Right ventricle myocardium inferior (tissue), 1 donor: Measurements from ENCODE around the gene PDGFB. TPM values are rescaled to one million over a fixed set of nuclear protein-coding genes. Genes with fewer than 3 reads are reported as not detected.
A peak's percentile ranks its signal among the peaks of the same experiment; 100 is the strongest.

Experiments
- ATAC-seq: fragments of 200-7000 bp; cut with Tn5 transposase; one replicate; pipeline ENCODE4 v1.9.1; 2020; ENCODE audit warnings: mild to moderate bottlenecking, moderate library complexity
- DNase-seq: peaks from one replicate; pipeline ENCODE4 v3.0.0; 2021; ENCODE audit errors: missing footprints
- intact Hi-C: fragments of 100-400 bp; cut with DNase I; formaldehyde crosslinking; loops from one replicate; pipeline ENCODE4 v1.11.0; 2022
- total RNA-seq: library from RNA; stranded (reverse); fragmentation: NEBNext Ultra II Directional; extraction: Animal tissue kit (Norgen Biotek cat#: 25700); gene quantifications from one replicate; pipeline ENCODE4 v1.2.1, GENCODE V29; 2021
- donor health status: DM: no; HTN: yes; CAD: no; lungs with severe emphysema.

The PDGFB gene
- total RNA-seq, 1 donor from 2014 or later: 19.7 TPM

DNA sequence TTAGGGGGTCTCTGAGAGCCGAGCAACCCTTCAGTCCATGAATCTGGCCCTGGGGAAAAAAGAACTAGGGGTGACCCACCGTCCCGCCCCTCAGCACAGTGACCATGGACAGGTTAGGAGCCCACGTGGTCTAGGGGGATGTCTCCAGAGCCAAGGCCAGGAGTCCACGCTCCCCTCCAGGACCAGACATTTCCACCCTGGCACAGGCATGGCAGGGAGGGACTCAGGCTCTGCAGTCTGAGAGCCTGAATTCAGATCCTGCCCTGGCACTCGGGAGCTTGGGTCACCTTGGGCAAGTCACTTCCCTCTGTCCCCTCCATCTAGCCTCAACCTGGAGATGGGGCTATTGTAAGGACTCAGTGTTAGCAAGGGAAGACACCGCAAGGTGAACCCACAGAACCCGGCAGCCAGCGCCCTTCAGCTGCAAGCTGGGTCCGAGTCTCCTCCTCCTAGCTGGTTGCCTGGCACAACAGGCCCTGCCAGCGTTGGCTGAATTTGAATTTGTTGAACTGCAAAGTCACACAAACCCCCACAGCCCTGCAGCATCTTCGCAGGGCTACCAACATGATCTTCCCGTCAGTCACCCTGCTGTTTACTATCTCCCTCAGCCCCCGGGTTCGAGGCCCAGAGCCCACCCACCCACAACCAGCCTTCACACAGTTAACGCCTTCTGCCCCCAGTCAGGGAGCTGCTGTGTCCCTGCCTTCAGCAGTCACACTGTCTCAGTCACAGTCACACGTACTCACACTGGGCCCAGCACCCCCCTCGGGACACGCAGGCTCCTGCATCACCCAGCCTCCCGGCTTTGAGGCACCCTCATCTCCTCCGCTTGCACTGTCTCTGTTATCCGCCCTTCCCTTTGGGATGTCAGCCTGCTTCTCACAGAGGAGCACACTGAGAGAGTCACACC lies 603 bp upstream of the PDGFB start:
- intact Hi-C loops: no loop called here
- ATAC-seq: no peak
- no peak for DNase-seq

DNA sequence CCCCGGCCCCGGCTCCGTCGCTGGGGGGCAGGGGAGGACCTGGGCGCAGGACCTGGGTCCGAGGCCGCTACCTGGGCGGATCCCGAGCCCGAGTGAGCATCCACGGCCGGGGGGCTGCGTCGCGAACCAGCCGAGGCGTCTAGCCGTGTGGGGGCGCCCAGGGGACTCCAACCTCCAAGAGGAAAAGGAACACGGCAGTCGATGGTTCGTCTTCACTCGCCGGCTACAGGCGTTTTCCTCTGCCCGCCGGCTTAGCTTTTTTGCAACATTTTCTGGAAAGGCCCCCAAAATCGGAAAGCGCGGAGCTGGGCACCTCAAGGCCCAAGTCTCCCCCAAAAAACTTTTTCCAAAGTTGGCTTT lies 666 bp downstream of the PDGFB start:
- ATAC-seq (no peak), DNase-seq (no peak)
- intact Hi-C loops: loop anchor here (5.0 kb wide), 1 partner anchor 48 kb away; no protein-coding TSS in a partner anchor

DNA sequence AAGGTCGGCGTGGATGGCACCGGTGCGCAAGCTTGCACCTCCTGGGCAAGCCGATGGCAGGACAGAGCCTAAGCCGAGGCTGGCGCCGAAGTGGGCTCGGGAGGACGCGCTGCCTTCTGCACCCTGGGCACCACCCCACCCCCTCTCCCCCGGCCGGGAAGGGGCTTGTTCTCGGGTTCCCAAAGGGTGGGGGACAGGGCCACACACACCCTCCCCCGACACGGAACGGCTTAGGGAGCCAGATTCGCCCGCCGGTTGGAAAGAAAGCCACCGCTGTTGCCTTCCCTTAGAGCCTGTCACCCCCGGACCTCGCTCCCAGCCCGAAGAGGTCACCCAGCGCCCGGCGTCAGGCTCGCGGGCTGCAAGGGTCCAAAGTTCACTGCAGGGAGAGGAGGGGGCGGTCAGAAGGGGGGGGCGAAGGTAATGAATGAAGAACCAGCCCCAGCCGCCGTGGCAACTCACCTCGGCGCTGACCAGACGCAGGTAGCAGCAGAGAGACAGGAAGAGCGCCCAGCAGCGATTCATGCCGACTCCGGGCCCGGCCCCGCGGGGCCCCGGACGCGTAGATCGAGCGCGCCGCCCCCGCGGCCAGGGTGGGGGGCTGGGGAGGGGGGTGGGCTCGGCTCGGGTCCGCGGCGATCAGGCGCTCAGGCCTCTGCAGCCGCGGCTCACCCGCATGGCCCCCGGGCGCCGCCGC lies 1.2 kb downstream of the PDGFB start:
- DNase-seq (no peak), ATAC-seq (no peak)
- intact Hi-C loops: loop anchor here (5.0 kb wide), 1 partner anchor 49 kb away; no protein-coding TSS in a partner anchor

DNA sequence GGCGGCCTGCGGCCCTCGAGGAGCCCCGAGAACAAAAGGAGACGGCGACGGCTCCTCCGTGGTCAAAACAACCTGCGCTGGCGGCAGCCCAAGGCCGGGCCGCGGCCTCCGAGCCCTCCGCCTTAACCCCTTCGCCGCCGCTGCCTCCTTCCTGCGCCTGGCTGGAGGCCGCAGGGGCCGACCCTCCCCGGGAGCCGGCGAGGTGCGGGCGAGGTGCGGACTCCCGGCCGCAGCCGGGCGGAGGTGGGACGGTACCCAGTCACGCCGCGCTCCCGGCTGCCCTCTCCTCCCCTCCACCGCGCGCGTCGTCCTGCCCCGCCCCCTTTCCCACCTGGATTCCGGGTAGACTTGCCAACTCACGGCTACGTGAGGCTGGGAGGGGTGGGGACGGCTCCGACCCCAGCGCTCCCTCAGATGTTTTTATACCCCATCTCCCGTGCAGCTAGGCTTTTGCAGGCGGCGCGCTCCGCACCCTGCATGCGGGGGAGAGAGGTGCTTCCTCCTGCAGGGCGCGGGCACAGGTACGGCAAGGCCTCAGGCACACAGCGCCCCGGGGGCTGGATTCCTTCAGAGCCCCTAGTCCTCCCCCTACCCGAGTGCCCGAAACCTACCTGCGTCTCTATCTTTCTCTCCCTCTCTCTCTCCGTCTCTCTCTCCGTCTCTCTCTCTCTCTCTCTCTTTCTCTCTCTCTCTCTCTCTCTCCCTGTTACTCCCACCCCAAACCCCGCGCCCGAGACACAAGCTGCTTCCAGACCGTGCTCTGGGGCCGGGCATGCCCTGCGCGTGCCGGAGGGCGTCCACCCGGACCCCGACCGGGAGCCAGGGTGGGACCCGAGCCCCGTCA lies 2.0 kb downstream of the PDGFB start:
- intact Hi-C loops: loop anchor here (5.0 kb wide), 1 partner anchor 49 kb away; no protein-coding TSS in a partner anchor
- no peak for ATAC-seq
- DNase-seq: no peak

DNA sequence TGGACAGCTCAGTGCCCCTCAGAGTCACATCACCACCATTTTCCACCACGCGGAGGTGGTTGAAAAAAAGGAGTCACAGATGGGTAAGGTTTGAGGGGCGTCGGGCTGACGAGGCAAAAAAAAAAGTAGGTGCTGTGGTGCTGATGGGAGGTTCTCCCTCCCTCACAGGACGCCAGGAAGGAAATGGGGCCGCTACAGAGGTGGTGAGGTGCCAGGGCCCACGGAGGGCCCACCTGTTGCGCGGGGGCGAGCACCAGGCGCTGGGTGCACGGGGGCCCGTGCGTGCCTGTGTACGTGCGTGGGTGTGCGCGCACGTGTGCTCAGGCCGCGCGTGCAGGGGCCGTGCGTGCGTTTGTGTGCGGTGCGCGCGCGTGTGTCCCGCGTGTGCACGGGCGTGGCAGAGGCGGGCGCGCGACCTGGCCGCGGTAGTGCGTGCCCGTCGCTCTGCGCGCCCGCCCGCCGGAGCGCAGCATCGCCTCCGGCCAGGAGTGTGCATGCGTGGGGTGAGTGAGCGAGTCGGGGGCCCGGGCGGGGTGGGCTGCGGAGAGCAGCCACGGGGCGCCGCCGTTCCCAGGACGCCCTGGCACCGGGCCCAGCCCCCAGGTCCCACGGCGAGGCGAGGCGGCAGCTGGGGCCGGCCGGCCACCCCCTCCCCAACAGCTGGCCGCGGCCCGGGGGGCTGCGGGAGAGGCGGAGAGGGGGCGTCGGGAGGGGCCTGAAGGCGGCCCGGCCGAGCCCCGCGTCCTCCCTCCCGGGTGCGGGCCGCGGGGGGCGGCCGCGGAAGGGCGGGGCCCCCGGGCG lies 2.8 kb downstream of the PDGFB start:
- intact Hi-C loops: loop anchor here (5.0 kb wide), 1 partner anchor 50 kb away; no protein-coding TSS in a partner anchor
- DNase-seq (no peak), ATAC-seq (no peak)

DNA sequence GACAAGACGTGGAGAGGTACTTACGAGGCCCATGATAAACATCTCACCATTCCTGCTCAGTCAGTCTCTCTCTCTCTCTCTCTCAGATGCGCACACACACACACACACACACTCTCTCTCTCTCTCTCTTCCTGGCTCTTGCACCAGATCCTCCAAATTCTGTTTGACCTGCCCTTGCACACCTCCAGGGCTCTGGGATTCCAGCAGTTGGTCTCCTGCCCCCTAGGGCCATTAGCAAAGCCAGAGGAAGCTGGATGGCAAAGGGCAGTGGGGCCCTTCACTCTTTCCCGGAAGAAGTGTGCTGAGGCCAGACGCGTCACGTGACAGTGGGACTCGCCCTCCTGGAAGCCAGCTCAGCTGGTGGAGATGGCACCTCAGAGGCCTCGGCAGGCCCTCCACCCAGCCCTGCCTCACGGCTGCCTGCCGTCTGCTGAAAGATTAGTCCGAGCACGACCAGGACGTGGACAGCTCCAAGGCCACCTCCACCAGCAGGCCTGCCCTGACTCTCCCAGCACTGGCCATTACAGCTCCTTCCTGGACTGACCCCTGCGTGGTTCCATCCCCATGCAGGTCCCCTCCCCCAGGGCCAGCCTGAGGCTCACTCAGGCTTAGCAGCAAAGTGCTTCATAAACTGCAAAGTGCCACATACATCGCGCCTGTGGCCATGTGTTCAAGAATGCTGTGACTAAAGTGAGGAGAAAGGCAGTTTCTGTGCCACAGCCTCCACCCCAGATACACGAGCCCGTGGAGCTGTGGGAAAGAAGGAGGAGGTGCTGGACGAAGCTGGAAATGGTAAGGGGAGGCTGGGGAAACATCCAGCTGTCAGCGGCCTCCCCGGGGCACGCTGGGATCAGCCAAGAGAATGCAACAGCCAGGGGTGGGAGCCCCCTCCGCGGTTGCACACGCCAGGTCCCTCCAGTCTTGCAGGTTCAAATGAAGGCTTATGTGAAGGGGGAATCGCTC lies 3.7 kb downstream of the PDGFB start:
- DNase-seq: no peak
- no peak for ATAC-seq
- intact Hi-C loops: loop anchor here (5.0 kb wide), 1 partner anchor 51 kb away; no protein-coding TSS in a partner anchor

DNA sequence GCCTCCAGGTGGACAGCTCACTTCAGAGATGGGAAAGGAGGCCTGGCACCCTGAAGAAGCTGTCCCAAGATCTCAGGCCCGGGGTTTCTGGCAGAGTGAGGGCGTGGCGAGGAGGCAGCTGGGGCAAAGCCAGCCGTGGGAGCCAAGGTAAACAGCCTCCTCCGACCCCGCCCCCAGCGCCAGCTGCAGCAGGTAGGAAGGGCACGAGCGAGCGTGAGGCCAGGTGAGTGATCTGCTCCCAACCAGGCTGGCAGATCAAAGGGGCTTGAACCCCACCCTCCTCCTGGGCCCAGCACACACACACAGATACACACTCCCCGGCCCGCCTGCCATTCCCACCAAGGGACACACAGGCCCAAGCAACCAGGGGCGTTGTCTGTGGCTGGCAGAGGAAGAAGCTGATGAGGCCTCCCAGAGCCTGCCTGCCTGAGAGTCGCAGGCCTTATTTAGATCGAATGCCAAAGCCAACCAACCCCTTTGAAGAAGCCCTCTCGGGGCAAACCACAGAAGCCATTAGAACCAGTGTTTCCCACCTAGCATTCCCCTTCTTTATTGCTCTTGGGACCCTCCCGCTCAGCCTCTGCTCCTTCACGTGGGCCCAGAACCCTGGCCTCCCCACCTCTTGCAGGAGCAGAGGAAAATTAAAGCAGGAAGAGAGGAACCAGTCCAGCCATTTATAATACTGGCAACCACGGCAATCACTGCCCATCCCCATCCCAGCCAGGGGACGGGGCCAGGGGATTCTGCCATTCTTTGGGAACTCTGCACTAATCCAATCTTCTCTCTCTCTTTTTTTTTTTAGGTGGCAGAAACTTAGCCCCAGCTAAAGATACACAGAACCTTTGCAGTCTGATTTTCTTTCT lies 5.0 kb downstream of the PDGFB start:
- DNase-seq: no peak
- intact Hi-C loops: loop anchor here (5.0 kb wide), 1 partner anchor 53 kb away; no protein-coding TSS in a partner anchor
- ATAC-seq: no peak

DNA sequence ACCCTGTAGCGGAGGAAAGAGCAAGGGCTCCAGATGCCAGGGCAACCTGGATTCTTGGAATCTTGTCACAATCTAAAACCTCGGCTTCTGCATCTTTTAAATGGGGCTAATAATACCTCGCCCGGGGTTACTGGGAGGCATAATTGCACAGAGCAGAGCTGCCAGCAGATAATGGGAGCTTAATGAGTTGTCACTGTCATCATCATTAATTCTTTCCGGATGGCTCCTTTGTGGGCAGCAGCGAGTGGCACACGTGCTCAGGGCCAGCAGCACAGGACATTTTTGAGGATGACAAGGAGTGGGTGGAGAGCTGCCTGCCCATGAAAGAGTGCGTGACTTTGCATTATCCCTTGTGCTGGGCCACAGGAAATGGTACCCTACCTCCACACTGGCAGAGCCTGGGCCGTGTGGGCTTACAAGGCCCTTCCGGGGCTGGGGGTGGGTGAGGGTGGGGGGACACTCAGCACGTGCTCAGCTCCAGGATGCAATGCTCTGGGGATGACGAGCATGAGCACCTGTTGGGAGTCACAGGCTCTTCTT lies 5.7 kb downstream of the PDGFB start:
- ATAC-seq (no peak), DNase-seq (no peak)
- intact Hi-C loops: no loop called here

DNA sequence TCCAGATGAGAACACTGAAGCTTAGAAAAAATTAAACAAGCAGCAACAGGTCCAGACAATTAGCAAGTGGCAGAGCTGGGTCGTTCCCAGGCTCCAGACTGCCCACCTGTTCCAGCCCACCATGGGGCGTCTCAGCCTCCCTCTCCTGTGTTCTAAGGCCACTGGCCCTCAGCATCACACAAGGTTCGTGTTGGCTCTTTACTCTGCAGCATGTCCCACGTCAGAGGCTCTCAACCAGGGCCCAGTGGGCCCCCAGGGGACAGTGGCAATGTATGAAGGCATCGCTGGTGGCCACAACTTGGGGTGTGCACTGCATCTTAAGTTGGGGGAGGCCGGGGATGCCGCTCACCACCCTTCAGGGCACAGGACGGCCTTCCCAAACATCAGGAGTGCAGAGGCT lies 6.2 kb downstream of the PDGFB start:
- intact Hi-C loops: no loop called here
- ATAC-seq (no peak), DNase-seq (no peak)

DNA sequence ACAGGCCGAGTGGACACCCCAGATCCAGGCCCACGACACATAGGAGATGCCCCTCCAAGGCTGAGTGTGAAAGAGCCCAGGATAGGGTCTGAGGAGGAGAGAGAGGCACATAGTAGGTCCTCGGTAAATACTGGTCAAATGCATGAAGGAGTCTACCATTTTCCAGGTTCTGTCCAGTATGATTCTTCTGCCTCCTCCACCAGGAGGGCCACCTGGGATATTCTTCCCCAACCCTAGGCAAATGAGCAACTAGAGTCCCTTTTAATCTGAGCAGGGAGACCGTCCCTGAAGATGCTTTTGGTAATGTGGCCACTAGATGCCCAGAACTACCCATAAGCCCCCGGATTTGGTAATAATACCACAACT lies 6.7 kb downstream of the PDGFB start:
- intact Hi-C loops: no loop called here
- DNase-seq (no peak), ATAC-seq (no peak)

DNA sequence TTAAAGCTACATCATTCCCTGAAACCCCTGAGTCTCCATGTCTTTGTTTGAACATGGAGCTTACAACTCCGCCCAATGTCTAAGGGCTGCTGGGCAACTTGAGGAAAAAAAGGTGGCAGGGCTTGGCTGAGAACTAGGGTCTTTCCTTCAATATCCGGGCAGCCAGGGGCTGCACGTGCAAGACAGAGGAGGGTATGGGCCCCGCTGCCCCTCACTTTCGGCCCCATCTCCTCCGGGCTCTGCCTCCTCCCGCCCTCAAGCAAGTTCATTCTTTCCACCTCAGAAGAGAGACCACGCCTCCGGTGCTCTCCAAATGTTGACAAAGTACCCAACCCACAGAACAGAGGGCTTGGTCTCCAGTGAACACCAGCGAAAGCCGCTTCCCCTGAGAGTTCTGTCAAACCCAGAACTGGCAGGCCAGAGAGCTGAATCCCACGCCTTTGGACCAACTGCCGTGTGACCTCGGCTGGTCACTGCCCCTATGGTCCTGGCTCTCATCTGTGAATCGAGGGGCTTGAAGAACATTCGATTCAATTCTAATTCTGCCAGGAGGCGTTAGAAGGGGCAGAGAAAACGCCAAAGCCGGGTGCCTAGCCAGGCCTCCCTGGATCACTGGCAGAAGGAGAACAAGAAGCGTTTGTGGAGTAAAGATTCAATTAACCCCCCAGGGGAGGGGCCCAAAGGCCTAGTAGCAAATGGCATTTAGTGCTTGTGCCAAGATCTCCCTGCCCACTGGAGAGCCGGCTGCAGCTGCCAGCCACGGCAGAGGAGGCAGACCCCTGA lies 7.3 kb downstream of the PDGFB start:
- DNase-seq (no peak), ATAC-seq (no peak)
- intact Hi-C loops: no loop called here

DNA sequence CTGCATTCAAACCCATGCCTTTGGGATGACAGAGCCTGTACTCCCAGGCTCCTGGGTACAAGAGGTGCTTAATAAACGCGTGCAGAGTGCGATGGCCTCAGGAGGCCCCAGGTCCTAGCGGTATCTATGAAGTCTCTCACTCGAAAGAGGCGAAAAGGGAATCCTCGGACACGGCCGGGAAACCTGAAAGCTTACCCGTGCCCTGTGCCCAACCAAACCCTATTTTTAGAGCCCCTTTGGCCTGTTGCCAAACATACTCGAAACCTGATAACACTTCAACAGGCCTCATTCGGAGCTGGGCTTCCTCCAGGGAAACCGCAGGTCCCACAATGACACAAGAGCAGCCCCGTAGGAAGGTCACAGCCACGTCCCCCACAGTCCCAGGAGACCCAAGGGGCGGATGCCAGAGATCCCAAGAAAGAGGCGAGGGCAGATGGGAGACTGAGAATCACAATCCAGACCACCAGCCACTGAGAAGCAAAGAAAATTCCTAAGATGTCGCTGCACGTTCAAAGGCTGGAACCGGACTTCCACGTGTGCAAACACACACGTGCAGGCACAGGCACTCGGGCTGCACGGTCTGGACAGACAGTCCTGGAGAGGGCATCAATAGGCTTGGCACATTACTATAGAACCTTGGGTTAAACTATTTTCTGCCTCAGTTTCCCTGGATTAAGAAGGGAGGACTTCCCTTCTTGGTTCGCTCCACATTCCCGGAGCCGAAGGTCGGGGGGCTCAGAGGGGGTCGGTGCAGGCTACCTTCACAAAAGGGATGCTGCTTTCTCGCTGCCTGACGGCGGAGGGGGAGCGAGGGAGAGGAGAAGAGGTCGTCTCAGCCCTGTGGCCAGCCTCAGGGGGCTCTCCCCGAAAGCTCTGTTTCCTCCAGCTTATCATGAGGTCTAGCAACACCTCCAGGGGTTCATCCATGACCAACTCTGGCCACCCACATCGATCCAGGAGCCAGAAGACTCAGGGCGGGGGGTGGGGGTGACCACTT lies 8.2 kb downstream of the PDGFB start:
- ATAC-seq (peak; percentile 63), DNase-seq (no peak)
- intact Hi-C loops: no loop called here

DNA sequence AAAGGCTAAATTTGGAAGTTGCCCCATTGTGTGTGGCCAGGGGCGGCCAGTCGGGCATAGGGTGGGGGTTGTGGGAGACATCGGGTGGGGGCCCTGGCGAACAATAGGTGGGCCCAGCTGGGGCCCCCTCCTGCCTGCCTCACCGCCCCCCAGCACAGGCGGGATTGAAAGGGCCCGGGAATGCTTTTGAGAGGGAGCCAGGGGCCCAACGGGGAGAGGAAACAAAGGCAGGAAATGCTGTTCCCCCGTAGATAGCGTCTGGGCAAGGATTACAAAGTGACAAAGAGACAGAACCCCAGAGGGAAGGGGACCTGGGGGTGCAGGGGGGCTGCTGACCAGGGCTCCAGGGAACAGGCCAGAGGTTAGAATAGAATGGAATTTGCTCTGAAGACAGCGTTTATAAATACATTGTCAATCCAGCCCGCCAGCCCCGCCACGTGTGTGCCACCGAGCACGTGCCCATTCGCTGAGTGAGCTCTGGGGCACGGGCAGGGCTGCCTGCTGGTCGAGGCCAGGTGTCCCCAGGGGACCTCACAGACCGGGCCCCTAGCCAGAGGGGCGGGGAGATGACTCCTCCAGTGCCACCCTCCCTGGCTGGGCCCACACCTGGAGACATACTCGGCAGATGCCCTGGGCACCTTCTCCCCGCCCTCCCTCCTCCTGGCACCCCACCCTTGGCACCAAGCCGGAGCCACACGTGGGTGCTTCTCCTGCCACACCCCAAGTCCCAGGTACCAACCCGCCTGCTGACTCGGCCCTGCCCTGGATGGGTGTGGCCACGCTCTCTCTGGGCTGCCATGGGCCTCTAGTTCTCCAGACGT lies 9.7 kb downstream of the PDGFB start:
- peak; percentile 50 for DNase-seq
- ATAC-seq: peak; percentile 66
- intact Hi-C loops: loop anchor here (2.0 kb wide), 2 partner anchors 44 to 60 kb away; no protein-coding TSS in a partner anchor
